ENCODE results near the gene PDLIM3. TPM values are rescaled to one million over a fixed set of nuclear protein-coding genes. Genes with fewer than 3 reads are reported as not detected.

The PDLIM3 gene, protein sequence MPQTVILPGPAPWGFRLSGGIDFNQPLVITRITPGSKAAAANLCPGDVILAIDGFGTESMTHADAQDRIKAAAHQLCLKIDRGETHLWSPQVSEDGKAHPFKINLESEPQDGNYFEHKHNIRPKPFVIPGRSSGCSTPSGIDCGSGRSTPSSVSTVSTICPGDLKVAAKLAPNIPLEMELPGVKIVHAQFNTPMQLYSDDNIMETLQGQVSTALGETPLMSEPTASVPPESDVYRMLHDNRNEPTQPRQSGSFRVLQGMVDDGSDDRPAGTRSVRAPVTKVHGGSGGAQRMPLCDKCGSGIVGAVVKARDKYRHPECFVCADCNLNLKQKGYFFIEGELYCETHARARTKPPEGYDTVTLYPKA
- total RNA-seq = 1,000 to 10,000 TPM; 1,279 to 2,098 (median 1,627) TPM

- H3K9me3 ChIP-seq = no peaks in the 10 kb centered on the region
- WGBS = 1% methylated on average over 13 of the region's 66 CpGs
- H3K27me3 ChIP-seq = peaks cover 0 to 7% (median 0%) of the 10 kb centered on the region in 4 donors
- peak within 1 kb of the TSS; percentile 97 to 100 (median 99) for H3K27ac ChIP-seq (replicated peaks in 1 of 4)
- TF ChIP-seq EP300 (IDR thresholded peaks at IDR 0.05) (no peak), POLR2AphosphoS5 (IDR thresholded peaks at IDR 0.05) (peak; percentile 97 to 99), POLR2A (IDR thresholded peaks at IDR 0.05; ENCODE audit: low read depth) (peak; percentile 90)
- TF ChIP-seq, protein P1, sequence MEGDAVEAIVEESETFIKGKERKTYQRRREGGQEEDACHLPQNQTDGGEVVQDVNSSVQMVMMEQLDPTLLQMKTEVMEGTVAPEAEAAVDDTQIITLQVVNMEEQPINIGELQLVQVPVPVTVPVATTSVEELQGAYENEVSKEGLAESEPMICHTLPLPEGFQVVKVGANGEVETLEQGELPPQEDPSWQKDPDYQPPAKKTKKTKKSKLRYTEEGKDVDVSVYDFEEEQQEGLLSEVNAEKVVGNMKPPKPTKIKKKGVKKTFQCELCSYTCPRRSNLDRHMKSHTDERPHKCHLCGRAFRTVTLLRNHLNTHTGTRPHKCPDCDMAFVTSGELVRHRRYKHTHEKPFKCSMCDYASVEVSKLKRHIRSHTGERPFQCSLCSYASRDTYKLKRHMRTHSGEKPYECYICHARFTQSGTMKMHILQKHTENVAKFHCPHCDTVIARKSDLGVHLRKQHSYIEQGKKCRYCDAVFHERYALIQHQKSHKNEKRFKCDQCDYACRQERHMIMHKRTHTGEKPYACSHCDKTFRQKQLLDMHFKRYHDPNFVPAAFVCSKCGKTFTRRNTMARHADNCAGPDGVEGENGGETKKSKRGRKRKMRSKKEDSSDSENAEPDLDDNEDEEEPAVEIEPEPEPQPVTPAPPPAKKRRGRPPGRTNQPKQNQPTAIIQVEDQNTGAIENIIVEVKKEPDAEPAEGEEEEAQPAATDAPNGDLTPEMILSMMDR (IDR thresholded peaks at IDR 0.05) = no peak
- intact Hi-C loops (cut with DNase I) = loop anchor here (2.0 kb wide), 1 partner anchor 56 kb away; no protein-coding TSS in a partner anchor
- H3K4me1 ChIP-seq = peaks cover 11 to 50% (median 47%) of the 10 kb centered on the region in 4 donors
- DNase-seq (ENCODE audit: extremely low spot score) = no peak
- H3K36me3 ChIP-seq = no peaks in the 10 kb centered on the region
- H3K4me3 ChIP-seq = peak within 1 kb of the TSS; percentile 84 to 98 (median 92)
Observed at GRCh38 chr4:185534866-185535611, at the start of gene PDLIM3. Gene PDLIM3, minus strand, starts transcription at chr4:185535507. Its CDS starts 73 bp downstream, at chr4:185535434.

DNA sequence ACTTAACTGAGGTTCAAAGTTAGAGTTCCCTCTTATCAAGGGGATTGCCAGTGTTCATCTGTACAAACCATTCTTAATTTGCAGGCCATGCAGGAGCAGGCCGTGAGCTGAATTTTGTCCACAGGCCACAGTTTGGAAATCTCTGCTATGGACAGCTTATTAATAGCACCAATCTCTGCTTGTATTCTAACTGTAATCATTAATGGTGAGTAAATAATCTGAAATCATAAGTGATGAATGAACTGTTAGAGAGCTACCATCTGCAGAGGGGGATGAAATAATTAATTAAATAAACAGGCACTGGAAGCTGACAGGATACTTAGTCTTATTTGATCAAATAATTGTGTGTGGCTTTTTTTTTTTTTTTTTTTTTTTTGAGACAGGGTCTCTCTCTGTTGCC is 48.5 kb upstream of the PDLIM3 start:
- 69% methylated on average over 1 of the region's 1 CpG for WGBS

GRCh38 chr4:185582651-185583400 is 47.5 kb upstream of the PDLIM3 start:
- no peak overlapping the region for H3K27ac ChIP-seq (replicated peaks in 1 of 4)
- intact Hi-C loops (cut with DNase I) = no loop called here
- no peak for DNase-seq (ENCODE audit: extremely low spot score)
- no peak overlapping the region for H3K4me3 ChIP-seq
- no peaks in the 10 kb centered on the region for H3K27me3 ChIP-seq
- H3K9me3 ChIP-seq = no peaks in the 10 kb centered on the region
- peaks cover 0 to 17% (median 7%) of the 10 kb centered on the region in 4 donors for H3K36me3 ChIP-seq
- TF ChIP-seq EP300 (IDR thresholded peaks at IDR 0.05) (no peak), POLR2AphosphoS5 (IDR thresholded peaks at IDR 0.05) (no peak), POLR2A (IDR thresholded peaks at IDR 0.05; ENCODE audit: low read depth) (no peak)
- TF ChIP-seq, protein P1 (IDR thresholded peaks at IDR 0.05) = no peak
- 82% methylated on average over 7 of the region's 7 CpGs for WGBS
- peaks cover 0 to 10% (median 3%) of the 10 kb centered on the region in 4 donors for H3K4me1 ChIP-seq

More for the DNA sequence above, 48.5 kb upstream of the PDLIM3 start:
- no peak for DNase-seq (ENCODE audit: extremely low spot score)
- Histone ChIP-seq H3K4me1 (peaks cover 0 to 7% (median 5%) of the 10 kb centered on the region in 4 donors), H3K4me3 (no peak overlapping the region), H3K36me3 (peaks cover 0 to 23% (median 7%) of the 10 kb centered on the region in 4 donors), H3K9me3 (no peaks in the 10 kb centered on the region), H3K27ac (replicated peaks in 1 of 4) (no peak overlapping the region), H3K27me3 (no peaks in the 10 kb centered on the region)
- intact Hi-C loops (cut with DNase I) = no loop called here
- TF ChIP-seq POLR2A (IDR thresholded peaks at IDR 0.05; ENCODE audit: low read depth) (no peak), POLR2AphosphoS5 (IDR thresholded peaks at IDR 0.05) (no peak), EP300 (IDR thresholded peaks at IDR 0.05) (no peak)
- TF ChIP-seq, protein P1 (IDR thresholded peaks at IDR 0.05) = no peak

GRCh38 chr4:185580699-185581098 is 45.4 kb upstream of the PDLIM3 start:
- no peak overlapping the region for H3K27ac ChIP-seq (replicated peaks in 1 of 4)
- intact Hi-C loops (cut with DNase I) = no loop called here

More at GRCh38 chr4:185580699-185581098, 45.4 kb upstream of the PDLIM3 start:
- H3K4me3 ChIP-seq = no peak overlapping the region
- no peaks in the 10 kb centered on the region for H3K27me3 ChIP-seq
- WGBS = 86% methylated on average over 12 of the region's 12 CpGs
- TF ChIP-seq POLR2A (IDR thresholded peaks at IDR 0.05; ENCODE audit: low read depth) = no peak
- no peak for TF ChIP-seq EP300 (IDR thresholded peaks at IDR 0.05)
- no peak for TF ChIP-seq POLR2AphosphoS5 (IDR thresholded peaks at IDR 0.05)
- TF ChIP-seq, protein P1 (IDR thresholded peaks at IDR 0.05) = no peak
- no peaks in the 10 kb centered on the region for H3K9me3 ChIP-seq
- DNase-seq (ENCODE audit: extremely low spot score) = no peak
- peaks cover 0 to 4% (median 0%) of the 10 kb centered on the region in 4 donors for H3K36me3 ChIP-seq
- H3K4me1 ChIP-seq = peaks cover 0 to 24% (median 18%) of the 10 kb centered on the region in 4 donors

Data from esophagus muscularis mucosa (tissue), 4 donors.